ENCODE data around the gene ASB5. TPM values are rescaled to one million over a fixed set of nuclear protein-coding genes. Genes with fewer than 3 reads are reported as not detected.
A peak's percentile ranks its signal among the peaks of the same experiment; 100 is the strongest.

ASB5 gene
- polyA plus RNA-seq, 1 donor (not counting 4 experiments of a cell fraction or from before 2014, with no cell fraction given), result not detected

DNA sequence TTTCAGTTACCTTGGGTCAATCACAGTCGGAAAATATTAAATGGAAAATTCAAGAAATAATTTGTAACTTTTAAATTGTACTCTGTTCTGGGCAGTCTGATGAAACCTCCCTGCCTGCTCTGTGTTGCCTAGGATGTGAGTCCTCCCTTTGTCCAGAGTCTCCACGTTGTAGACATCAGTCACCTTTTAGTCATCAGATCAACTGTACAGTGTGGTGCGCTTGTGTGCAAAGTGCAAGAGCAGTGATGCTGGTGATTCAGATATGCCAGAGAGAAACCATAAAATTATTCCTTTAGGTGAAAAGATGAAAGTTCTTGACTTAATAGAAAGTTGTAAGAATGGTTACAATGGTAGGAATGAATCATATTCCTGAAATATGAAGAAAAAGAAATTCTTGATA lies 75.1 kb downstream of the ASB5 start:
- FAIRE-seq, result peak; percentile 90
- peak overlapping the region; percentile 81 for H3K4me2 ChIP-seq (ENCODE audit: control insufficient read depth, extremely low read depth, insufficient read depth, low read depth, low read length)
- H3K36me3 ChIP-seq (ENCODE audit: control insufficient read depth in 2 of 2, extremely low read depth in 1 of 2, insufficient read depth in 2 of 2, low read length in 2 of 2), result no peaks in the 10 kb centered on the region
- no peaks in the 10 kb centered on the region for H3K27me3 ChIP-seq (ENCODE audit: control insufficient read depth, extremely low read depth, insufficient read depth, low read length)
- TF ChIP-seq, protein P1, sequence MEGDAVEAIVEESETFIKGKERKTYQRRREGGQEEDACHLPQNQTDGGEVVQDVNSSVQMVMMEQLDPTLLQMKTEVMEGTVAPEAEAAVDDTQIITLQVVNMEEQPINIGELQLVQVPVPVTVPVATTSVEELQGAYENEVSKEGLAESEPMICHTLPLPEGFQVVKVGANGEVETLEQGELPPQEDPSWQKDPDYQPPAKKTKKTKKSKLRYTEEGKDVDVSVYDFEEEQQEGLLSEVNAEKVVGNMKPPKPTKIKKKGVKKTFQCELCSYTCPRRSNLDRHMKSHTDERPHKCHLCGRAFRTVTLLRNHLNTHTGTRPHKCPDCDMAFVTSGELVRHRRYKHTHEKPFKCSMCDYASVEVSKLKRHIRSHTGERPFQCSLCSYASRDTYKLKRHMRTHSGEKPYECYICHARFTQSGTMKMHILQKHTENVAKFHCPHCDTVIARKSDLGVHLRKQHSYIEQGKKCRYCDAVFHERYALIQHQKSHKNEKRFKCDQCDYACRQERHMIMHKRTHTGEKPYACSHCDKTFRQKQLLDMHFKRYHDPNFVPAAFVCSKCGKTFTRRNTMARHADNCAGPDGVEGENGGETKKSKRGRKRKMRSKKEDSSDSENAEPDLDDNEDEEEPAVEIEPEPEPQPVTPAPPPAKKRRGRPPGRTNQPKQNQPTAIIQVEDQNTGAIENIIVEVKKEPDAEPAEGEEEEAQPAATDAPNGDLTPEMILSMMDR (optimal IDR thresholded peaks at IDR 0.05 in 1 of 3, IDR thresholded peaks at IDR 0.05 in 1 of 3, conservative IDR thresholded peaks at IDR 0.05 in 1 of 3; ENCODE audit: extremely low read depth in 1 of 3, insufficient read depth in 2 of 3, low read length in 3 of 3), result no peak
- no peak for TF ChIP-seq EZH2 (IDR thresholded peaks at IDR 0.05; ENCODE audit: low read length)
- H3K4me1 ChIP-seq (ENCODE audit: control insufficient read depth, extremely low read depth, insufficient read depth, low read length), result peaks cover 31% of the 10 kb centered on the region
- dilution Hi-C loops (cut with MboI; ENCODE audit: extremely low pct_ligation_motif_present, low sequenced_read_pairs), result no loop called here
- H3K27ac ChIP-seq (ENCODE audit: control insufficient read depth, insufficient read depth, low read length), result peak overlapping the region; percentile 99
- no peaks in the 10 kb centered on the region for H3K9me1 ChIP-seq (ENCODE audit: control insufficient read depth, extremely low read depth, insufficient read depth, low read length)
- DNase-seq (ENCODE audit: low read depth, low spot score), result peak; percentile 75
- no peak overlapping the region for H2AFZ ChIP-seq (ENCODE audit: control insufficient read depth, low read length)
- no peaks in the 10 kb centered on the region for H4K20me1 ChIP-seq (ENCODE audit: control insufficient read depth, extremely low read depth, insufficient read depth, low read length)
- H3K79me2 ChIP-seq (ENCODE audit: control insufficient read depth, insufficient read depth, low read length), result no peaks in the 10 kb centered on the region
- H3K9me3 ChIP-seq (ENCODE audit: control insufficient read depth, low read depth, low read length), result no peaks in the 10 kb centered on the region
- H3K4me3 ChIP-seq (ENCODE audit: control insufficient read depth in 2 of 3, extremely low read depth in 1 of 3, insufficient read depth in 2 of 3, low read depth in 1 of 3, low read length in 3 of 3), result peak overlapping the region in 1 of 3 experiments; percentile 45
- H3K9ac ChIP-seq (ENCODE audit: control insufficient read depth, extremely low read depth, insufficient read depth, low read length), result peak overlapping the region; percentile 77

DNA sequence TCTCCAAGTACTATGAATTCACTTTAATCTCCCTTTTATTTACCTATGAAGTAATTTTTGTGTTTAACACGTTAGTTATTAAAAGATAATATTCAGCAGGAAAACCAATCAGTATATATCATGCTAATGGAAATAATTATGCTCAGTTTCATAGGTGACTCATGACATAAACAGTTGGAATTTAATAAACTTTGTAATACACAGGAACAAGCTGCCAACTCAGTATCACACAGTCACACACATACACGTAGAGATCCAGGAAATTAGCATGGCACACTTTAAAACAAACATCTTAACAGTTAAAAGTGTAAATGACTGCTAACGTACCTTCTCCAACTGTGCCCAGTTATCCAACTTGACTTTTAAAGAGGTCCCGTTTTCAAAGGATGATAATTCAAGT lies 75.9 kb downstream of the ASB5 start:
- no peaks in the 10 kb centered on the region for H3K27me3 ChIP-seq (ENCODE audit: control insufficient read depth, extremely low read depth, insufficient read depth, low read length)
- H3K4me3 ChIP-seq (ENCODE audit: control insufficient read depth in 2 of 3, extremely low read depth in 1 of 3, insufficient read depth in 2 of 3, low read depth in 1 of 3, low read length in 3 of 3), result peak overlapping the region in 2 of 3 experiments; percentile 45
- H3K36me3 ChIP-seq (ENCODE audit: control insufficient read depth in 2 of 2, extremely low read depth in 1 of 2, insufficient read depth in 2 of 2, low read length in 2 of 2), result no peaks in the 10 kb centered on the region
- H3K9ac ChIP-seq (ENCODE audit: control insufficient read depth, extremely low read depth, insufficient read depth, low read length), result peak overlapping the region; percentile 77
- H3K27ac ChIP-seq (ENCODE audit: control insufficient read depth, insufficient read depth, low read length), result peak overlapping the region; percentile 99
- dilution Hi-C loops (cut with MboI; ENCODE audit: extremely low pct_ligation_motif_present, low sequenced_read_pairs), result no loop called here
- DNase-seq (ENCODE audit: low read depth, low spot score) (no peak), FAIRE-seq (peak; percentile 52)
- peak overlapping the region; percentile 81 for H3K4me2 ChIP-seq (ENCODE audit: control insufficient read depth, extremely low read depth, insufficient read depth, low read depth, low read length)
- H3K79me2 ChIP-seq (ENCODE audit: control insufficient read depth, insufficient read depth, low read length), result no peaks in the 10 kb centered on the region
- peaks cover 31% of the 10 kb centered on the region for H3K4me1 ChIP-seq (ENCODE audit: control insufficient read depth, extremely low read depth, insufficient read depth, low read length)
- no peaks in the 10 kb centered on the region for H3K9me3 ChIP-seq (ENCODE audit: control insufficient read depth, low read depth, low read length)
- peak overlapping the region; percentile 64 for H2AFZ ChIP-seq (ENCODE audit: control insufficient read depth, low read length)
- H3K9me1 ChIP-seq (ENCODE audit: control insufficient read depth, extremely low read depth, insufficient read depth, low read length), result no peaks in the 10 kb centered on the region
- no peaks in the 10 kb centered on the region for H4K20me1 ChIP-seq (ENCODE audit: control insufficient read depth, extremely low read depth, insufficient read depth, low read length)
- TF ChIP-seq EZH2 (IDR thresholded peaks at IDR 0.05; ENCODE audit: low read length), result no peak
- TF ChIP-seq, protein P1 (optimal IDR thresholded peaks at IDR 0.05 in 1 of 3, IDR thresholded peaks at IDR 0.05 in 1 of 3, conservative IDR thresholded peaks at IDR 0.05 in 1 of 3; ENCODE audit: extremely low read depth in 1 of 3, insufficient read depth in 2 of 3, low read length in 3 of 3), result no peak

Measured in keratinocyte (primary cell).